GM19025 (cell line): ENCODE results near the gene FLOT1.

Source experiments
- ATAC-seq: cut with Tn5 transposase; IDR thresholded peaks from one replicate; pipeline ENCODE4 v1.9.1; 2021; ENCODE audit warnings: mild to moderate bottlenecking, low read depth, moderate library complexity; ENCODE audit not compliant: unreplicated experiment

FLOT1 gene

DNA sequence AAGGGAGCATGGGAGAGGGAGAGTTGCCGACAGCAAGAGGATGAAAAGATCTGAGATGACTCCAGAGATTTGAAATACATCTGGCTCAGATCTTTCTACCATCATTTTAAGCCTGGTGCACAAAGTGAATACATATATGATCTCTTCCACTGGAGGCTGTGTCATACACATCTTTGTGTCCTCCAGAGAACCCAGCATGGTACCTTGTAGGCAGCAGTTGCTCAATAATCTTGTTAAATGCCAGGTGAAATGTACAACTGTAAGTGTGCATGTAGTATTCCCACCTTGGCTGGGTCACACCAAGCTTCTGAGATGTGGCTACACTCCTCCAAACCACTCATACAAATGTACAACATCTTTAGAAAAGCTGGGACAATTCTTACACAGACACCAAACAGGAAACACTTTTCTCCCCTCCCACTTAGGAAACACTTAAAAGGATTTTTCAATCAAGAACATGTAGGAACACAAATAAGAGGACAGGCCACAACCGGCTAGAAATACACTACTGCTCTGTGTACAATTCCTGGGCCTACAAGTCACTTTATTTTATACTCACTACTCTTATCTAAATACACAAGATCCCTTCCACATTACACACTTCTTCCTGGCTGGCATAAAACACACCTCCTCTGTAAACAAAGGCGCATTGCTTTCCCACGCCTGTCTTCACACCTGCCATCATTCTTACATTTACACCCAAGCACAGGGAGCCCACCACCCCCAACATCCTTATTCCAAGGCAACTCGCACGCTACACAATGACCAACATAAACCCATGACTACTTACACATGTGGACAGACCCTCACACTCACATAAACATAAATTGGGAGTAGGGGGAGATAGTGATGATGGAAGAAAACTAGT lies 5.6 kb upstream of the FLOT1 start:
- no peak for ATAC-seq

- no peak for ATAC-seq
Measured at GRCh38 chr6:30747300-30747687, 4.8 kb upstream of the FLOT1 start.

DNA sequence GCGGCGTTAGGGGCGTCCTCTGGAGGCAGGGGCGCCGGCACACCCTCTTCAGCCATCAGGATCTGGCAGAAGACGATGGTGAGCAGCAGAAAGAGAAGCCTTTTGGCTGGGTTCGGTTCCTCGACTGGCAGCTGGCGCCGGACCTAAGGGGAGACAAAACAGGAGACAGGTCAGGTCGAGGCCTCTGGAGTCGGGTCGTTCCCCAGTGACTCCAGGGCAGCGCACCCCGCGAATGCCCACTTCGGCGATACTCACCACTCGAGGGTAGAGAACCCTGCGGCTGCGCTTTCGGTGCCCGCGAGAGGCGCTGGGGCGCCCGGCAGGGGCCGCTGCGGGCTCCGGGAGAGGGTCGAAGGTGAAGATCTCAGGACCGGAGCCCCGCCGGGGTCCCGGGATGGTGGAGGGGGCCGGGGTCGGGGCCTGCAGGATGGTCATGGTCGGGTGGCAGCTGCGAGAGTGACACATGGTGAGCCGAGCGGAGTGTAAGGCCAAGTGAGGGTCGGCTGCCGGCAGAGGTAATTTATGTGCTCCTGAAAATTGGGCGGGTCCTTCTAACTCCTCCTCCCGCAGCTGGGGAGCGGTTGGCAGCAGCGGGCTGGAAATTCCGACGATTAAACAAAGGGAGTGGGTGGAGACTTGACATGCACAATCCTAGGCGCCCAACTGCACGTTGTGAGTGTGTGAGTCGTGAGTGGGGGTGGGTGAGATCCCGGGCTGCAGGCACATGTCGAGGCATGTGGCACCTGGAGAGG lies 1.7 kb upstream of the FLOT1 start, which contains the start of gene IER3:
TSS of gene IER3 (minus strand) at position 494 of the 752 bp plus-strand sequence. CDS start at position 465, 29 bp downstream.
- no peak for ATAC-seq

GRCh38 chr6:30743099-30744053 lies 889 bp upstream of the FLOT1 start:
- peak; percentile 25 for ATAC-seq

- no peak for ATAC-seq
Measured at GRCh38 chr6:30741789-30742315, 635 bp downstream of the FLOT1 start.

GRCh38 chr6:30741063-30741779 lies 1.3 kb downstream of the FLOT1 start:
- no peak for ATAC-seq

DNA sequence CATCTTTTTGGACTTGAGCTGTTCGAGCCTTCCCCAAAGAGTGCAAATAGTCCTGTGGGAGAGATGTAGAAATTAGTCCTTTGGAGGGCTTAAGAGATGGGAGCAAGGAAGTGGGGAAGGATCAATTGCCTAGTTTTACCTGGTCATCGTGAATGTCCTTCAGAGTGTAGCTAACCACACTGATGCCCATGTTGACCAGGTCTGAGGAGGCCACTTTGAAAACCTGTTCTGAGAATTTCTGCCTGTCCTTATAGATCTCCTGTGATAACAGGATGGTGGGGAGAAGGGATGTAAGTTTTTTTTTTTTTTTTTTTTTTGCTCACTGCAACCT lies 2.0 kb downstream of the FLOT1 start:
- ATAC-seq: no peak

- no peak for ATAC-seq
Measured at GRCh38 chr6:30738532-30738931, 4.0 kb downstream of the FLOT1 start.

- ATAC-seq: no peak
Measured at GRCh38 chr6:30735668-30736314, 6.7 kb downstream of the FLOT1 start.

DNA sequence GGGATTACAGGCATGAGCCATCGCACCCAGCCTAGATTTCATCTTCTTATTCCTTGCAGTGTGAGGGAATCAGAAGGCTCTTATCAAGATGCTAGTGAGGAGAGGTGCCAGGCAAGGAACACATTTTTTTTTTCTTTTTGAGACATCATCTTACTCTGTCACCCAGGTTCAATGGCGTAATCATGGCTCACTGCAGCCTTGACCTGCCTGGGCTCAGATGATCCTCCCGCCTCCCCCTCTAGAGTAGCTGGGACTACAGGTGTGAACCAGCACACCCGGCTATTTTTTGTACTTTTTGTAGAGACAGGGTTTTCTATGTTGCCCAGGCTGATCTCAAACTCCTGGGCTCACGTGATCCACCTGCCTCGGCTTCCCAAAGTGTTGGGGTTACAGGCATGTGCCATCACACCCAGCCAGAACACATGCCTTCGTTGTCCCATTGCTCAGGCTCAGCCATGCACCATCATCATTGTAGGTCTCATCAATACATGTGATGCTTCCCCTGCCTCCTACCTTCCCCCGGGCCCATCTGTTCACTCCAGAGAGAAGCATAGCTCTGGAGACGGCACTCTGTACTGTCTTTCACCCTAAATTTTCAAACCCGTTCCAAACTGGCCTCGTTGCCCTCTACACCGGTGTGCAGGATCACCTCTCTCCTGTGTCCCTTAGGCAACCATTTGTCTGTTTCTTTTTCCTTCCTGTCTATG lies 10.1 kb downstream of the FLOT1 start:
- no peak for ATAC-seq

GRCh38 chr6:30730601-30731435 lies 11.7 kb downstream of the FLOT1 start:
- peak; percentile 60 for ATAC-seq

DNA sequence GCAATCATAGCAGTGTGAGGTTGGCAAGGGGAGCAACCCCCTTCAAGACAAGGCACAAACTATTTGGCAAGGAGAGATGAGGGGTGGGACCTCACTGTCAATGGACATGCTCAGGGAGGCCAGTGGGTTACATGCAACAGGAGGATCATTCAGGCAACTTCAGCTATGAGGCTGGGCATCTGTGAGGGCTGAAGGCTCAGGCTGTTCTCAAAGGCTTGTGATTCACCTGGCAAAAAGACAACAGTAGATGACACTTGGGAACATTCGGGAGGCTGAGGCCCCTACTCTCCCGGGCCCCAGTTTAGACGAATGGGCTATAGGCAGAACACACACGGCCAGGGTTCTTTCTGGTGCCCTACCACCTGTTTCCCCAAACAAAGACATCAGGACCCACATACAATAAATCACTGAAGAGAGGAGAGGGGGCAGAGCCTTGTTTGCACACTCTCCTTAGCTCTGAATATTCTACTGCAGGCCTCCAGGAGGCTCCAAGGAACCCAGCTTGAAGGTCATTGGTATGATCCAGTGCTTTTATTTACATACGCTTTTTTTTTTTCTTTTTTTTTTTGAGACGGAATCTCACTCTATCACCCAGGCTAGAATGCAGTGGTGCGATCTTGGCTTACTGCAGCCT lies 14.4 kb downstream of the FLOT1 start:
- ATAC-seq: no peak

DNA sequence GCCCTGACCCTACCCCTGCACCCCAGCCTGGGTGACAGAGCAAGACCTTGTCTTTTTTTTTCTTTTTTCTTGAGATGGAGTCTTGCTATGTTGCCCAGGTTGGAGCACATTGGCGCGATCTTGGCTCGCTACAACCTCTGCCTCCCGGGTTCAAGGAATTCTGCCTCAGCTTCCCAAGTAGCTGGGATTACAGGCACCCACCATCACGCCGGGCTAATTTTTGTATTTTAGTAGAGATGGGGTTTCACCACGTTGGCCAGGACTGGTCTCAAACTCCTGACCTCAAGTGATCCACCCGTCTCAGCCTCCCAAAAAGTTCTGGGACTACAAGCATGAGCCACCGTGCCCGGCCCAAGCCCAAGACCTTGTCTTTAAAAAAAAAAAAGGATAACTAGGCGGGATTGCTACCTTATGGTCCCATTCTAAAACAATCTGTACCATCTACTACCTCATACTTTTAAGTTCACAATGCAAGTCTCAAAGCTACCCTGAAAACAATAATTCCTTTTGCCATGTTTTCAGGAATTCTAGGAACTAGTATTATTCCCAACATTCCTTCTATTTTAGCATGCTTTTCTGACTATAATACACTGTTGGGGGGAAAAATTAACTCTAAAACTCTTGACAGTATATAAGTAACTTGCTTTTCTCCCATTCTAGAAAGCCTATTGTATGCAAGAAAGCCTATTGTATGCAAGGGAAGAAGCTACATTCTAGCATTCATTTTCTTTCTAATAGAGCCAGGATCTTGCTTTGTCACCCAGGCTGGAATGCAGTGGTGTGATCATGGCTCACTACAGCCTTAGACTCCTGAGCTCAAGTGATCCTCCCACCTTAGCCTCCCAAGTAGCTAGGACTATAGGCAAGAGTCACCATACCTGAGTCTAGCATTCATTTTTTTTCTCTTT lies 15.7 kb downstream of the FLOT1 start:
- ATAC-seq: no peak

DNA sequence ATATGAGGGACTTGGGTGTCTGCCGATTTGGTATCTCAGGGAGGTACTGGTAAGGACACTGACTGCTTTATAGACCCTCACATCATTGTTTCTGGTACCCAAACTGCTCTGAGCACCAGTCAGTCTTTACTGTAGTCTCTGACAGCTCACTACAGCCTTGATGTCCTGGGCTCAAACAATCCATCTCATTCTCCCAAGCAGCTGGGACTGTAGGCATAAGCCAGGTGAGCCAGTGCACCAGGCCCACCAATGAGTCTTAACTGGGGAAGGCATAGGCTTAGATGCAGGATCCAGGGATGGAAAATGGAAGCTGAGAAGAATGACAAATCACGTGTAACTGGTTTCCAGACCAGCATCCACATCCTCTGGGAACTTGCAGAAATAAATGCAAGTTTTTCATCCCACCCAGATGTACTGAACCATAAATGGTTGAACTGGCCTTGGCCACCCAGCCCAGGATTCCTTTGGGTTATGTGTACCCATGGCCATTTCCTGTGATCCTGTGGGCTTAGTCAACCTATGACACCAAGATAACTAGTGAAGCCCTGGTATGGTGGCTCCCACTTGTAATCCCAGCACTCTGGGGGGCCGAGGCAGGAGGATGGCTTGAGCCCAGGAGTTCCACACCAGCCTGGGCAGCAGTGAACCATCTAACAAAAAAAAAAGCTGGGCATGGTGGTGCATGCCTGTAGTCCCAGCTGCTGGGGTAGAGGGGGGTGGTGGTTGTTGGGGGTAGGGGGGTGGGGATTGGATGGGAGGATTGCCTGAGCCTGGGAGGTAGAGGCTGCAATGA lies 16.6 kb downstream of the FLOT1 start:
- no peak for ATAC-seq

DNA sequence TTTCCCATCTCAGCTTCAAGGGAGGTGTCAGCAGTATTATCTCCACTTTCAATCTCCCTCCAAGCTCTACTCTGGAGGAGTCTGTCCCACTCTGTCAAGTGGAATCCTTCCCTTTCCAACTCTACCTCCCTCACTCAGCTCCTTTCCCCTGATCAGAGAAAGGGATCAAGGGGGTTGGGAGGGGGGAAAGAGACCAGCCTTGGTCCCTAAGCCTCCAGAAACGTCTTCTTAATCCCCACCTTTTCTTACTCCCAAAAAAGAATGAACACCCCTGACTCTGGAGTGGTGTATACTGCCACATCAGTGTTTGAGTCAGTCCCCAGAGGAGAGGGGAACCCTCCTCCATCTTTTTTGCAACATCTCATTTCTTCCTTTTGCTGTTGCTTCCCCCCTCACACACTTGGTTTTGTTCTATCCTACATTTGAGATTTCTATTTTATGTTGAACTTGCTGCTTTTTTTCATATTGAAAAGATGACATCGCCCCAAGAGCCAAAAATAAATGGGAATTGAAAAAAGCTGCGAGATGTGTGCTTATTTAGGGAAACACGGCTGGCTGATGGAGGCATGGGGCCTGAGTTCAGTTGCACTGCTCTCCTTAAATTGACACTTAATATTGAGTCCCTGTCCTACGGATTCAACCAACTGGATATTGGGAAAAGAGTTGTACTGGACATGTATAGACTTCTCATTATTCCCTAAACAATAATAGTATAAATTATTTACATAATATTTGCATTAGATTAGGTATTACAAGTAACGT lies 17.4 kb downstream of the FLOT1 start:
- ATAC-seq: no peak
